GM19035 (cell line): ENCODE data around the gene SIX2.

Source experiments
- ATAC-seq: cut with Tn5 transposase; IDR thresholded peaks from one replicate; pipeline ENCODE4 v1.9.1; 2021; ENCODE audit not compliant: unreplicated experiment

Gene SIX2

DNA sequence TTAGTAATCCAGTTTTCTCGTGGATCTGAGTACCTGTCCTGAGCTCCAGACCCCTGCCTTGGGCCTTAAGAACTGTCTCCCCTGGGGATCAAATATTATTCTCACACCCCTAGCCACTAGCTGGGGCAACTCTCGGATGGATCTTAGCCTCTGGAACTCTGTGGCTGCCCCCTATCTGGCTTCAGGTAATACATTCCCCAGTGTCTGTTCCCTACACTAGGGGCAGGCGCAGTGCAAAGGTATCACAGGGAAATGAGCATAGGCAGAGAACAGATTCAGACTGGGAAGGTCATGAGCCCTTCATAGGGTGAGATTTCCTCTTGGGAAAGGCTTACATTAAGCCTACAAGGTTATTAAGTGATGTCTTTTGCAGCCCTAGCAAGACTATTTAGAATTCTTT is 11.2 kb upstream of the SIX2 start:
- no peak for ATAC-seq

- no peak for ATAC-seq
Measured at GRCh38 chr2:45018023-45018422, 8.8 kb upstream of the SIX2 start.

DNA sequence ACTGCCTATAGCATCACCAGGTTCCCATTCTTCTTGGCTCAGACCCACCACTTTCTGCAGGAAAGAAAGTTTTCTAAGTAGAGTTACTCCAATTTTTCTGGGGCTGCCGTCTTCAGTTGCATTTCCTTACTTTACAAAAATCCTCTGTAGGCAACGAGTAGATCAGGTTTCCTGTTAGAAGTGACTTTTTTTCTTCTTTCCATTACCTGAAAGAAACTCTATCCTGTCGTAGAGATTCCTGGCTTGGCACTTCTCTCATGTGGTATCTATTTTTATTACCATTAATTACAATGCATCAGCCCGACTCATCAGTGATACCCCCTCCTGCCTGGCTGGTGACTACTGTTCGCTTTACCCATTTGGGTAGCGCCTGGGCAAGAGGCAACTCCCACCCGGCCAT is 5.6 kb upstream of the SIX2 start:
- no peak for ATAC-seq

DNA sequence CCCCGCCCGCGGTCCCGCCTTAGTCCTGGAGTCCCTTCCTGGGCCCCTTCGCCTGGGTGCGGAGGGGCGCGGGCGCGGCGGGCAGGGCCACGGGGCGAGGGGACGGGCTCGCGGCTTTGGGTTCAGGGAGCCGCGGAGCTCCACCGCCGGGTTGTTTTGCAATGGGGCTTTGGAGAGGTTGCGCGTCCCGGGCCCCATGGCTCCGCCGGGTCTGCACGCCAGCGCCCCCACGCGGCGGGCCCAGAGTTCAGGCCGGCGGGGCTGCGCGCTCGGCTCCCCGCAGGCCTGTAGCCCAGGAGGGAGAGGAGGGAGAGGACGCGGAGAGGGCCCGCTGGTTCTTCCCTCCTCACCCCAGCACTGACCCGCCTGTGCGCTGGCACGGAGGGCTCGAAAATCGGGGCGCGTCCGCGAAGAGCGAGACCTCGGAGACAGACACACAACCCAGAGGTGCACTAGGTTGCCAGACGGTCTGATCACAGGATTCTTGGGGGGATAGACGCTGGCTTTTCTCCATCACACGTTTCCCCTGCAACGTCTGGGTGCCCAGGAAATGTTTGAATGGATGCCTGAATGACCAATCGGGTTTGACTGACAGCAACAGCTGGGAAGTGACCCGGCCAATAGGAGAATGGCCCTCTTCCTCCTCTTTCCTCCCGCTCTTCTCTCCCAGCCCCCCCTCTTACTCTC is 4.9 kb upstream of the SIX2 start:
- no peak for ATAC-seq

GRCh38 chr2:45013229-45014015 is 4.2 kb upstream of the SIX2 start:
- ATAC-seq, result no peak

DNA sequence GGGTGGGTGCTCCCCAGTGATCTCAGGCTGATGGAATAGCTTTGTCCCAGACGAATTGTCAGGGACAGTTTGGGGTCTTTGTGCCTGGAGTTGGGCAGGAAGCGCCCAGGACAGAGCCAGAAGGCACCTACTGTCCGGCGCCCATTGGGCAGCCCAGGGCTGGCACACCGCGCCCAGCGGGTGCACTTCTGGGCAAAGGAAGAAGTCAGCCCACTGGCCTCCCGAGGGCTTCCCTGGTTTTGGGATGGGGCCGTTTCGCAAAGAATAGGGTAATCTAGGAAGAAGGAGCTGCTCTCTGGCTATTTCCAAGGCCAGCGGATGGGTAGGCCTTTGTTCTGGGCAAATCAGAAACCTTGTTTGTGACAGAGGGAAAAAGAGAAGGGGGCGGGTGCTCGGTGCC is 3.5 kb upstream of the SIX2 start:
- ATAC-seq, result no peak

DNA sequence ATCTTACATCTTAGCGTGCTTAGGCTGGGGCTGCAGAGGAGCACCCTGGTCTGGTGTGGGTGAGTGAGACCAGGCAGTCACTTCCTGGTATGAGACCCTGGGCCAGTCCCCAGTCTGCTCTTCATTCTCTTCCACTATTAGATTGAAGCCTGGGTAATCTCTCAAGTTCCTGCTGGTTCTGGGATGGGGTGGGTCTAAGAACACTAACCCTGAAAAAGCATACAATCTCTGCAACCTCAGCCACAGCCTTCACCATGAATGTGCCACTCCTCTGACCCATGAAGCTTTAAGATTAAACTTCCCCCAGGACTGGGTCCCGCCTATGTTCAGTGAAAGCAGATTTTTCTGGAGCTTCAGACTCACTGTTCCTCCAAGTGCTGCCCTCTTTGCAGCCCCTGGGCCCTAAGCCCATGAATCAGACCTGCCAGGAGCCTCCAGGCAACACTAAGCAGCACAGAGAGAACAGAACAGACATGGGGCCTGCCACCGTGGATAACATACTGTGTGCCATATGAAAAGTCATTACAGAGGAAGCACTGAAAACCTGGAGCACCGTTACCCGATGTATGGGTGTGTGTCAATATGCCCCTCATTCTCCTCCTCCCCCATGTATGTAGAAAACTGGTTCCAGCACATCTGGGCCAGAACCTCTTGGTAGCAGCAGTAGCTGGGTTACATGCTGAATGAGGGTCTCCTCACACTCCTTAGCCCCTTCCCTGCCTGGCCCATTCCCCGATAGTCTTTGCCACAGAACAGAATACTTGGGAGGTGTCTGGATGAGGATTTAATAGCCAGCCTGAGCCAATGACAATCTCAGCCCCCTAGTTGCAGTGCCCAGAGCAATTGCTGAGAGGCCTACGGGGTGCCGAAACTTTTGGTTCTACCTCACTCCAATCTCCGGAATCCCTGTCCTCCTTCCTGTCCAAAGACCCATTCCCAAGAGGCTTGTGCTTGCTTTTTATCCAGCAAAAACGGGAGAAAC is 2.7 kb upstream of the SIX2 start:
- ATAC-seq, result no peak

GRCh38 chr2:45011121-45011520 is 1.9 kb upstream of the SIX2 start:
- no peak for ATAC-seq

DNA sequence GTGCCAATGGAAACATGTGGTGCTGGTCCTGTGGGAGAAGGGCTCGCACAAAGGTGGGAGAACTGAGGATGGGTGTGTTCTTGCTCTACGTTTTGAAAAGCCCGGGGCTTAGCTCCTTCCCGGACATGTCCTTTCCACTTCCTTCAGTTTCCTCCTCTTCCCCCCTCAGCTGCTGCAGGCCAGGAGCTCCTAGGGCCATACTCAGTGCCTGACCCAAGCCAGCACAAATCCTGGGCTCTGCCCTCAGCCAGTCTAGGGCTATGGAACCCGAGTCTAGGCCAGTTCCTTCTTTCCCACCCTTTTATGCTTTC is 1.4 kb upstream of the SIX2 start:
- ATAC-seq, result no peak

DNA sequence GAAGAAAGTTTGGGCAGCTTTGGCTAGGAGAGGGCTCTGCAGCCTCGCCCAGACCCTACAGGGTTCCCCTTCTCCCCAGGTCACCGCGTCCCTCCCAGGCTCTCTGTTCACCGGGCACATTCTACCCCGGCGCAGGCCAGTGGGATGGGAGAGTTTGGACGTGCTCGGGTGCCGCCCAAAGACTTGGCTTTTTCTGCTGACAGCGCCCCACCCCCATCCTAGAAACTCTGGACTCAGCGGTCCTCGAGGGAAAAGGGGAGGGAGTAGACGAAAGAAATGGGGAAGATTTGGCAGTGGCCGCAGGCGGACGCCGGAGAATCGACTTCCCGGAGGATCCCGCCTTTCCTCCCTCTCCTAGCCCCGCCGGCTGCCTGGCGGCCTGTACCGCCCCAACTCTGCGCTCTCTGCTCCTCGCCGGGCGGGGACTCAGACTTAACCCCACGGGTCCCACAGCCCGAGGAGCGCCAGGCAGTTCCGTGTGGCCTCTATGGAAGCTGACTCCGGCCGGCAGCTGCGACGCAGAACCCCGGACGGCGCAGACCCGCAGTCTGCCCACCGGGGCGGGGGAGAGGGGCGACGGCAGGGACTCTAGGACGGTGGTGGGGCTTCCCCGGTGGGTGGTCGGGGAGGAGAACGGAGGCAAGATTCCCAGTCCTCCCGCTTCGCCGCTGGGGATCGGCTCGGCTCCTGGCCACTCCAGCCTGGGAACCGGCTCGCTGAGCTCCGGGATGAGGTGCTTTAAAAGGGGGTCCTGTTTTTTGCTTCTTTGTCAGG is 863 bp upstream of the SIX2 start:
- ATAC-seq, result no peak

DNA sequence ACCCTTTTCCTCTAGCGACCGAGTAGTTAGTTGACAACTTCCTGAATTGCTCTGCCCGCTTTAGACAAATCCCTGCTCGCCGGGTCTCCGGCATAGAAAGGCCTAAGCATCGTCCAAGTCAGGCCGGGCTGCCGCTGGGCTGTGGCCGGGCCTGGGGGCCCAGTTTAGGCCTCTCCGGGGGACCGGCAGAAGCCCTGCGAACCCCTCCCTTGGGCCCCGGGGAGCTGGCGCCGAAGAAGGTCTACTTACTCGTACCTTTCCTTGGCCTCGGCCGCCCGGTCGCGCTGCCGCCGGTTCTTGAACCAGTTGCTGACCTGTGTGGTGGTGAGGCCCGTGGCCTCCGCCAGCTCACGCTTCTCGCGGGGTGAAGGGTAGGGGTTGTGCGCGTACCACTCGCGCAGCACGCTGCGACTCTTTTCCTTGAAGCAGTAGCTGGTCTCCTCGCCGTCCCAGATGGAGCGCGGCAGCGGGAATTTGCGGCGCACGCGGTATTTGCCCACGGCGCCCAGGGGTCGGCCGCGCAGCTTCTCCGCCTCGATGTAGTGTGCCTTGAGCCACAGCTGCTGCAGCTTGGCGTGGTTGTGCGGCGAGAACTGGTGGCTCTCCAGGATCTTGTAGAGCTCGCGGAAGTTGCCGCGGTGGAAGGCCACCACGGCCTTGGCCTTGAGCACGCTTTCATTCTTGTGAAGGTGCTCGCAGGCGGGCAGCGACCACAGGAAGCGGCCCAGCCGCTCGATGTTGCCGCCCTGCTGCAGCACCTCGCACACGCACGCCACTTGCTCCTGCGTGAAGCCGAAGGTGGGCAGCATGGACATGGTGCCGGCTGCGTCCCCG is 739 bp downstream of the SIX2 start:
- no peak for ATAC-seq

DNA sequence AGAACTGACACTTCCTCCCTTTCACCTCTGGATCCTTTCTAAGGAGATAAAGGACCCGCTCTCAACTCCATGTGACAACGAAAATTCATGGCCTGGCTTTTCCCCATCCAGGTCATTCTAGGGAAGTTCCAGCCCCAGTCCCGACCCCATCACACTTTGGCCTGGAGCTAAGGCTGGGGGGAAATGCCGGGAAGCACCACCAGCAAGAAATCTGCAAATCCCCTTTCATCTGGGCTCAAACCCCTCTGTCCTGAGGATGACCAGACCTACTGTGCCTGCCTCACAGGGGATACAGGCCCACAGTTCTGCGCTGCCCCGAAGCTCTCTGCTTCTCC is 1.3 kb downstream of the SIX2 start:
- no peak for ATAC-seq

- ATAC-seq, result no peak
Measured at GRCh38 chr2:45006942-45007287, 2.3 kb downstream of the SIX2 start.

DNA sequence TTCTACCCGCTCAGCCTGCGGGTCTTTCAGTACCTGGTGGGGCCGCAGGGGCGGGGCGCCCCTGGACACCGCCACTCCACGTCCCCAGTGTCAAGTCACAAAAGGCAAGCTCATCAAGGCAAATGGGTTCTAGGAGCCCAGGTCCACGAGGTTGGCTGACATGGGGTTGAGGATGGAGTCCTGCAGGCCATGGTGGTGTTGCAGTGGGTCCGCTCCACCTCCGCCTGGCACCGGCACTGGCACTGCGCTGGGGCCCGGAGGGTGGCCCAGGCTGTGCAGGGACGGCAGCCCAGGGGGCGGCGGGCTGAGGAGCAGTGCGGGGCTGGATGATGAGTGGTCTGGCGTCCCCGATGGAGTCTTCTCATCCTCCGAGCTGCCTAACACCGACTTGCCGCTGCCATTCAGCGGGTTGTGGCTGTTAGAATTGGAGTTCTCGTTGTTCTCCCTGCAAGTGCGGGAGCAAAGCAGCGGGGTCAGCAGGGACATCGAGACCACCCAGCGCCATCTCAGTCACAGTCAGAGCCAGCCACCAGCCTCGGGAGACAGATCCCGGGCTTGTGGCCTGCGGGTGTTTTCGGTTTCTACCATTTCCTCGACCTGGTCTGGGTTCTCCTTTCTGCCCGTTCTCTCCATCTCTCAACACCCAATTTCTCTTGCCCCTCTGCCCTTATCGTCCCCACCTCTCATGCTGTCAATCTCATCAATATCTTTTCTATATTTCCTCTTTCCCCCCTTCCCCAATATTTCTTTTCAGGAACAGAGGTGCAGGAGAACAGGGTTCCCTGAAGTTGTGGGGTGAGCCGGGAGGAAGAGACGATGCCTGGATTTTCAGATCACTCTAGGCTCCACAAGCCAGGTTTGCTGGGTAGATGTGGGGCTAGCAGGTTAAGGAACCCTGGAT is 3.0 kb downstream of the SIX2 start:
- ATAC-seq, result no peak

GRCh38 chr2:45005261-45006002 is 3.8 kb downstream of the SIX2 start:
- ATAC-seq, result no peak

DNA sequence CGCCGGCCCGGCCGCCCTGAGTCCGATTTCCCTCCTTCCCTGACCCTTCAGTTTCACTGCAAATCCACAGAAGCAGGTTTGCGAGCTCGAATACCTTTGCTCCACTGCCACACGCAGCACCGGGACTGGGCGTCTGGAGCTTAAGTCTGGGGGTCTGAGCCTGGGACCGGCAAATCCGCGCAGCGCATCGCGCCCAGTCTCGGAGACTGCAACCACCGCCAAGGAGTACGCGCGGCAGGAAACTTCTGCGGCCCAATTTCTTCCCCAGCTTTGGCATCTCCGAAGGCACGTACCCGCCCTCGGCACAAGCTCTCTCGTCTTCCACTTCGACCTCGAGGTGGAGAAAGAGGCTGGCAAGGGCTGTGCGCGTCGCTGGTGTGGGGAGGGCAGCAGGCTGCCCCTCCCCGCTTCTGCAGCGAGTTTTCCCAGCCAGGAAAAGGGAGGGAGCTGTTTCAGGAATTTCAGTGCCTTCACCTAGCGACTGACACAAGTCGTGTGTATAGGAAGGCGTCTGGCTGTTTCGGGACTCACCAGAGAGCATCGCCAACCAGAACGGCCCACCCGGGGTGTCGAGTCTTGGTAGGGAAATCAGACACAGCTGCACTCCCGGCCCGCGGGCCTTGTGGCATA is 4.6 kb downstream of the SIX2 start:
- no peak for ATAC-seq

DNA sequence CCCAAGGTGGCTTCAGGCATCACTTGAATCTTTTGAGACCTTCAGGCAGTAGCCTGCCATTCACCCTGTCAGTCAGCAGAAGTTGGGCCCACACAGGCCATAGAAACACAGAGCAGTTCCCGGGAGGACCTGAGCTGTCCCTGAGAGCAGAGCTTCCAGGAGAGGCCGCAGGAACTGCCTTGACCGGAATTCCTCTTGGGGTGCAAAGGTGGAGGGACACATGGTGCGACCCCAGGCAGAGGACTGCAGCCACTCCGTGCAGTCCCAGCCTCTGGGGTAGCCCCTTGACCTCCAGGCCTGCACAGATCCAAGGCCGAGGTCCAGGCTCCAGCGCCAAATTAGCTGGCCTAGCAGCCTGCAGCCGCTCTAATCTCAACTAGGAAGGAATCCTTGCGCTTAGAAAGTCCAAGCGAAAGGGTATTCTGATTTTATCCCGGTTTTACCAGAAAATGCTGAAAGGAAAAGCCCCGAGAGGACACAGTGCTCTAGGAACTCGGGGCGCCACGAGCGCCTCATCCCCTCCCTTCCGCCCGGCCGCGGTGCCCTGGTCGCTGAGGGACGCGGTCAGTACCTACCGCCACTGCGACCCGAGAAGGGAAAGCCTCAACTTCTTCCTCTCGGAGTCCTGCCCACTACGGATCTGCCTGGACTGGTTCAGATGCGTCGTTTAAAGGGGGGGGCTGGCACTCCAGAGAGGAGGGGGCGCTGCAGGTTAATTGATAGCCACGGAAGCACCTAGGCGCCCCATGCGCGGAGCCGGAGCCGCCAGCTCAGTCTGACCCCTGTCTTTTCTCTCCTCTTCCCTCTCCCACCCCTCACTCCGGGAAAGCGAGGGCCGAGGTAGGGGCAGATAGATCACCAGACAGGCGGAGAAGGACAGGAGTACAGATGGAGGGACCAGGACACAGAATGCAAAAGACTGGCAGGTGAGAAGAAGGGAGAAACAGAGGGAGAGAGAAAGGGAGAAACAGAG is 5.4 kb downstream of the SIX2 start:
- ATAC-seq, result no peak
